ENCODE data around the gene RNF214.

GRCh38 chr11:117187007-117187406 is 45.5 kb upstream of the RNF214 start:
- TF ChIP-seq CTCF (IDR thresholded peaks at IDR 0.05) (no peak), POLR2A (IDR thresholded peaks at IDR 0.05) (no peak)
